A549 treated with ZK216348 at 1 μM for 4 hours (cell line): ENCODE measurements around the gene LCNL1. TPM values are rescaled to one million over a fixed set of nuclear protein-coding genes. Genes with fewer than 3 reads are reported as not detected.

Experiments used
- total RNA-seq: library from RNA; stranded (reverse); fragments of 200-300 nt; extraction: Qiagen RNA extraction; gene quantifications from 5 replicates; pipeline ENCODE4 v1.2.3, GENCODE V29; 2022; ENCODE audit warnings: low read depth

LCNL1 gene
- 0.08 to 0.18 TPM (median 0.12 TPM) in 3 of 5 replicates, not detected in the others for total RNA-seq

GRCh38 chr9:136982232-136983051 lies at the start of gene LCNL1:
Gene LCNL1, plus strand, starts transcription at chr9:136982993. Its CDS starts 594 bp downstream, at chr9:136983587.

GRCh38 chr9:136944519-136945332 lies 38.1 kb upstream of the LCNL1 start, which contains the start of the genes C8G and FBXW5:
Gene C8G, plus strand, starts transcription at chr9:136945243. Its CDS starts 78 bp downstream, at chr9:136945321.
Gene FBXW5, minus strand, starts transcription at chr9:136944738. Its CDS starts 655 bp downstream, at chr9:136944083.

GRCh38 chr9:136951541-136952320 lies 31.1 kb upstream of the LCNL1 start, which contains the start of gene LCN12:
Gene LCN12, plus strand, starts transcription at chr9:136952273. Its CDS starts 55 bp downstream, at chr9:136952328.

DNA sequence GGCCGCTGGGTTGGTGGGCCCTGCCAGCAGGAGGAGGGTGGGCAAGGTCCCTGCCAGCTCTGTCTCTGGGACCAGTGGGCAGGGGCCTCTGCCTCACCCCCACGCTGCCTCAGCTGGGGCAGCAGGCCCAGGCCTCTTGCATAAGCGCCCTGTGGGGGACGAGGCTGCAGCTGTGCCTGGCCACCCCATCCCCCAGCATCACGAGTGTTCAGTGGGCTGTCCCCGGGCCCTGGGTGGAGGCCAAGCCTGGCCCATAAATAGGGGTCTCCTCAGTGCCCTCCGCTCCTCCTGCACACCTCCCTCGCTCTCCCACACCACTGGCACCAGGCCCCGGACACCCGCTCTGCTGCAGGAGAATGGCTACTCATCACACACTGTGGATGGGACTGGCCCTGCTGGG lies 5.6 kb upstream of the LCNL1 start, which contains the start of gene PTGDS:
TSS of gene PTGDS (plus strand) at position 282 of the 400 bp plus-strand sequence. CDS start at position 357, 75 bp downstream.

GRCh38 chr9:136991993-136992818 lies 9.4 kb downstream of the LCNL1 start, which contains the start of gene PAXX:
Gene PAXX, plus strand, starts transcription at chr9:136992422. Its CDS starts 22 bp downstream, at chr9:136992444.

DNA sequence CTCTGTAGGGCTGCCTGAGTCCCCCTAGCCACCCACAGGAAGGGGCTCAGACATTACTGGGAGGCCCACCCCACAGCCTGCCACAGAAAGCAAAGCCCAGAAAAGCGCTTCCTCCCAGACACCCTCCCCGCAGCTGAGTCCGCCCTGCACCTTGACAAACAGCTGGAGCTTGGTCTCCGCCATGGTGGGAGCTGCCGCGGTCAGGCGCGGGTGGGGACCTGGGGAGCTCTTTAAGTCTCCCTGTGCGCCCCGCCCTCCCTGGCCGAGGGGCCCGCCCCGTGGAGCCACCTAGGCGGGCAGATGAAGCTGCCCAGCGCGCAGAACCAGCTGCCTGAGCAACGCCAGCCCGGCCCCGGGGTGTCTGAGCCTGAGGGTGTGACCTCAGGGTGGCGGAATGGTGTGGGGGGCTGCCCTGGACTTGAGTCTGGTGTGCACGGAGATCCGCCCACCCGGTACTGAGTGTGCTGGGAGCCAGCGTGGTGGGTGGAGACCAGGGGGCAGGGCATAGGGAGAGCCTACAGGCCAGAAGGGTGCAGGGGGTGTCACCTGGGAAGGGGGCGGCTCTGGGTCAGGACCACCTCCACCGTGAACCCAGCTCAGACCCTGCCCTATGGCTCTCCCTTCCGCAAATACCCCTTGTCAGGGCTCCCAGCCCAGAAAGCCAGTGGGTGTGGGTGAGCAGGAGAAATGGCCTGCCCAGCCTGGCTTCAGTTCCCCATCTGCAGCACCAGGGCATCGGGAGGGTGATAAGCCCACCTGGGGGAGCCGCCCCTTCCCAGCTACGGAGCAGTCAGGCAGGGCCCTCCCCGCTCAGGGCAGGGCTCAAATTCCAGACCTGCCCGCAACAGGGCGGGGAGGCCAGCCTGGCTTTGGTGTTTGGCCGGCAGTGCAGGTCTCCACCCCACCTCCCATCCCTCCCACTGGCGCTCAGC lies 13.8 kb downstream of the LCNL1 start, which contains the start of gene CLIC3:
TSS of gene CLIC3 (minus strand) at position 208 of the 932 bp plus-strand sequence. CDS start at position 183, 25 bp downstream.

DNA sequence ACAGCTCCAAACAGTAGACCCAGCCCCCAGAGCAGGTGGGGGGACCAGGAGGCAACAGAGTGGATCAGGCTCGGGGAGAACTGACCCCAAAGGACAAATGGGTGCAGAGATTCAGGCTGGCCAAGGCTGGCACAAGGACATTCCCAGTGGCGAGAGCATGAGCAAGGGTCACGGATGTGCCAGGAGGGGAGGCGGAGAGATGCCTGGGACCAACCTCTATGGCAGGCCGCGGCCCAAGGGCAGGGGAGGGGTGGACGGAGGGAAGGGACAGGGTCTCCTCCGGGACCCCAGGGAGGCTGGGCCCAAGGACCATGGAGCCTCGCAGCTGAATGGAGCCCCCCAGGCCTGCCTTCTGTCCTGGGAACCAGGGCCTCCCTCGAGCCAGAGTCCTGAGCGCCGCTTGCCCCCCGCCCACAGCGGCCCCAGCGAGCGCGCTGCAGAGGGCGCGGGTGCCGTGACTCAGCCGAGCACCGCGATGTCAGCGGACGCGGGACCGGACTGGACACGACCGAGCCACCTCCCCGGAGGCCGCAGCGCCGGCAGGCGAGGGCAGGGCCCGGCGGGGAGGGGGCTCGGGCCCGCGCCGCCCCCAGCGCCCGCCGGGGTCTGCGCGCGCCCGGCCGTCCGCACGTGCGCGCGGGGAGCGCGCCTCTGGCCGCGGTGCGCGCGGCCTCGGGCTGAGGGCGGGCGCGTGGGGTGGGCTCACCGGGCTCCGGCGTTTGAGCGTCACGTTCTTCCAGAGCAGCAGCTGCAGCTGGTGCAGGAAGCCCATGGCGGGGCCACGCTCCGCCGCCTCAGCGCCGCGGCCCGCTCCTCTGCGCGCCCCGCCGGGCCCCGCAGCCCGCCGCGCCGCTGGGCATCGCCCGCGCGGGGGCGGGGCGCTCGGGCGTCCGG lies 44.8 kb downstream of the LCNL1 start, which contains the start of gene ABCA2:
TSS of gene ABCA2 (minus strand) at position 869 of the 894 bp plus-strand sequence. CDS start at position 772, 97 bp downstream.

GRCh38 chr9:137031904-137032640 lies 49.3 kb downstream of the LCNL1 start, which contains the start of gene FUT7:
Gene FUT7, minus strand, starts transcription at chr9:137032088. Its CDS starts 97 bp downstream, at chr9:137031991.

Other genes with a start within 250 kb of the LCNL1 start
- gene LCN10, start 240.1 kb upstream of the LCNL1 start, total RNA-seq: not detected in 5 replicates
- gene LCN6, start 234.5 kb upstream of the LCNL1 start, total RNA-seq: not detected in 5 replicates
- gene LCN8, start 224.8 kb upstream of the LCNL1 start, total RNA-seq: not detected in 5 replicates
- gene LCN15, start 218.5 kb upstream of the LCNL1 start, total RNA-seq: 0.26 TPM in 1 of 5 replicates, not detected in the others
- 49.2 to 82.2 TPM (median 73.3 TPM) in 5 replicates for gene TMEM141, start 191.6 kb upstream of the LCNL1 start, total RNA-seq
- gene CCDC183, start 186.7 kb upstream of the LCNL1 start, total RNA-seq: 0.11 to 0.74 TPM (median 0.72 TPM) in 3 of 5 replicates, not detected in the others
- gene RABL6, start 175.0 kb upstream of the LCNL1 start, total RNA-seq: 51.1 to 91.8 TPM (median 82.9 TPM) in 5 replicates
- gene AJM1, start 140.5 kb upstream of the LCNL1 start, total RNA-seq: 2.1 to 5.6 TPM (median 5.3 TPM) in 5 replicates
- 223 to 317 TPM (median 282 TPM) in 5 replicates for gene PHPT1, start 133.6 kb upstream of the LCNL1 start, total RNA-seq
- 1.8 to 5.7 TPM (median 4.8 TPM) in 5 replicates for gene MAMDC4, start 130.6 kb upstream of the LCNL1 start, total RNA-seq
- 465 to 581 TPM (median 478 TPM) in 5 replicates for gene EDF1, start 116.7 kb upstream of the LCNL1 start, total RNA-seq
- gene TRAF2, start 96.5 kb upstream of the LCNL1 start, total RNA-seq: 29.7 to 66.1 TPM (median 60.1 TPM) in 5 replicates
- gene FBXW5, start 38.3 kb upstream of the LCNL1 start, total RNA-seq: 49.7 to 110 TPM (median 103 TPM) in 5 replicates
- gene C8G, start 37.8 kb upstream of the LCNL1 start, total RNA-seq: 0.56 to 2.0 TPM (median 1.1 TPM) in 4 of 5 replicates, not detected in the other
- gene LCN12, start 30.7 kb upstream of the LCNL1 start, total RNA-seq: 0.41 to 2.0 TPM (median 1.0 TPM) in 5 replicates
- 0.33 to 0.56 TPM (median 0.45 TPM) in 4 of 5 replicates, not detected in the other for gene PTGDS, start 5.5 kb upstream of the LCNL1 start, total RNA-seq
- 37.9 to 83.8 TPM (median 71.5 TPM) in 5 replicates for gene PAXX, start 9.4 kb downstream of the LCNL1 start, total RNA-seq
- 2.2 to 4.2 TPM (median 3.7 TPM) in 5 replicates for gene CLIC3, start 13.6 kb downstream of the LCNL1 start, total RNA-seq
- 12.6 to 32.5 TPM (median 25.5 TPM) in 5 replicates for gene ABCA2, start 45.2 kb downstream of the LCNL1 start, total RNA-seq
- 0.07 TPM in 1 of 5 replicates, not detected in the others for gene FUT7, start 49.1 kb downstream of the LCNL1 start, total RNA-seq
- 26.4 to 93.7 TPM (median 81.5 TPM) in 5 replicates for gene NPDC1, start 63.2 kb downstream of the LCNL1 start, total RNA-seq
- gene ENTPD2, start 71.1 kb downstream of the LCNL1 start, total RNA-seq: 1.0 to 2.3 TPM (median 1.5 TPM) in 5 replicates
- gene SAPCD2, start 87.6 kb downstream of the LCNL1 start, total RNA-seq: 12.1 to 27.8 TPM (median 24.6 TPM) in 5 replicates
- gene UAP1L1, start 94.5 kb downstream of the LCNL1 start, total RNA-seq: 9.0 to 14.6 TPM (median 11.9 TPM) in 5 replicates
- gene MAN1B1, start 104.0 kb downstream of the LCNL1 start, total RNA-seq: 33.8 to 56.7 TPM (median 50.2 TPM) in 5 replicates
- gene DPP7, start 131.7 kb downstream of the LCNL1 start, total RNA-seq: 52.8 to 134 TPM (median 106 TPM) in 5 replicates
- gene GRIN1, start 156.2 kb downstream of the LCNL1 start, total RNA-seq: 0.14 to 0.76 TPM (median 0.27 TPM) in 5 replicates
- gene LRRC26, start 187.1 kb downstream of the LCNL1 start, total RNA-seq: 0.39 to 2.0 TPM (median 1.6 TPM) in 5 replicates
- not detected in 5 replicates for gene TMEM210, start 189.1 kb downstream of the LCNL1 start, total RNA-seq
- 19.0 to 41.0 TPM (median 34.9 TPM) in 5 replicates for gene ANAPC2, start 205.6 kb downstream of the LCNL1 start, total RNA-seq
- gene SSNA1, start 205.7 kb downstream of the LCNL1 start, total RNA-seq: 85.9 to 156 TPM (median 148 TPM) in 5 replicates
- gene TPRN, start 217.7 kb downstream of the LCNL1 start, total RNA-seq: 5.5 to 10.4 TPM (median 10.2 TPM) in 5 replicates
- 29.5 to 49.4 TPM (median 47.9 TPM) in 5 replicates for gene TMEM203, start 222.7 kb downstream of the LCNL1 start, total RNA-seq
- gene NDOR1, start 222.7 kb downstream of the LCNL1 start, total RNA-seq: 7.4 to 20.8 TPM (median 16.2 TPM) in 5 replicates
- 0.79 to 2.6 TPM (median 2.0 TPM) in 5 replicates for gene RNF208, start 239.2 kb downstream of the LCNL1 start, total RNA-seq
- 2.8 to 5.4 TPM (median 4.2 TPM) in 5 replicates for gene CYSRT1, start 242.2 kb downstream of the LCNL1 start, total RNA-seq
- gene RNF224, start 244.5 kb downstream of the LCNL1 start, total RNA-seq: 0.13 to 0.58 TPM (median 0.39 TPM) in 4 of 5 replicates, not detected in the other
- gene SLC34A3, start 247.9 kb downstream of the LCNL1 start, total RNA-seq: 0.13 to 0.19 TPM in 2 of 5 replicates, not detected in the others